Measurements from ENCODE around the gene DDIT3. TPM values are rescaled to one million over a fixed set of nuclear protein-coding genes. Genes with fewer than 3 reads are reported as not detected.
A peak's percentile ranks its signal among the peaks of the same experiment; 100 is the strongest.

The DDIT3 gene
- polyA plus RNA-seq, 1 donor from 2014 or later: 24.0 TPM

DNA sequence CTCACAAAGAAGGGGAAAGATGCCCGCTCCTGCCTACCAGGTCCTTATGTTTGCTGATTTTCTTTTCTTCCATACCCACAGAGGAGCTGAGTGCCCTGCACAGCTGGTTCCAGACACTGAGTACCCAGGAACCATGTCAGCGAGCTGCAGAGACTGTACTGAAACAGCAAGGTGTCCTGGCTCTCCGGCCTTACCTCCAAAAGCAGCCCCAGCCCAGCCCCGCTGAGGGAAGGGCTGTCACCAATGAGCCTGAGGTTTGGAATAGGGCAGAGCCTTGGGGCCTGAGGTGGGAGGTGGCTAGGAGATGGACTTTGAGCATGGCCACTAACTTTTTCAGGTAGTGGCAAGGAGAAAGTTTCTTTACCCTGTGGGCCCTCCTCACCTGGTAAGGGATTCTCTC lies 30.2 kb downstream of the DDIT3 start:
- Histone ChIP-seq H3K9me2 (ENCODE audit: insufficient read depth, low read length) (no peaks in the 10 kb centered on the region), H4K20me1 (ENCODE audit: insufficient read depth) (no peaks in the 10 kb centered on the region), H2AFZ (ENCODE audit: low read depth, low read length) (no peak overlapping the region), H3F3A (ENCODE audit: insufficient read depth, low read length, poor library complexity, severe bottlenecking) (no peaks in the 10 kb centered on the region), H3K27ac (ENCODE audit: low read length) (no peak overlapping the region), H3K9me3 (ENCODE audit: low read length) (no peaks in the 10 kb centered on the region), H3K27me3 (ENCODE audit: insufficient read depth, low read depth, low read length) (no peaks in the 10 kb centered on the region), H3K4me3 (ENCODE audit: low read length) (no peak overlapping the region), H3K79me2 (replicated peaks; ENCODE audit: insufficient read depth, low read length) (peaks cover 15% of the 10 kb centered on the region), H3K36me3 (ENCODE audit: insufficient read depth, low read length) (peaks cover 4% of the 10 kb centered on the region), H3K4me2 (ENCODE audit: low read length) (no peak overlapping the region), H3K9ac (ENCODE audit: low read length) (no peak overlapping the region)
- TF ChIP-seq EP300 (conservative IDR thresholded peaks at IDR 0.05; ENCODE audit: poor library complexity, severe bottlenecking) (no peak), RAD21 (conservative IDR thresholded peaks at IDR 0.05) (no peak), SMC3 (conservative IDR thresholded peaks at IDR 0.05; ENCODE audit: poor library complexity) (no peak), TAF1 (IDR thresholded peaks at IDR 0.05; ENCODE audit: low read depth) (no peak), MXI1 (conservative IDR thresholded peaks at IDR 0.05; ENCODE audit: poor library complexity, severe bottlenecking) (no peak), EZH2 (IDR thresholded peaks at IDR 0.05; ENCODE audit: borderline replicate concordance, insufficient read depth, low read length, poor library complexity, severe bottlenecking) (no peak), POLR2AphosphoS5 (IDR thresholded peaks at IDR 0.05) (no peak)
- TF ChIP-seq, protein P1, sequence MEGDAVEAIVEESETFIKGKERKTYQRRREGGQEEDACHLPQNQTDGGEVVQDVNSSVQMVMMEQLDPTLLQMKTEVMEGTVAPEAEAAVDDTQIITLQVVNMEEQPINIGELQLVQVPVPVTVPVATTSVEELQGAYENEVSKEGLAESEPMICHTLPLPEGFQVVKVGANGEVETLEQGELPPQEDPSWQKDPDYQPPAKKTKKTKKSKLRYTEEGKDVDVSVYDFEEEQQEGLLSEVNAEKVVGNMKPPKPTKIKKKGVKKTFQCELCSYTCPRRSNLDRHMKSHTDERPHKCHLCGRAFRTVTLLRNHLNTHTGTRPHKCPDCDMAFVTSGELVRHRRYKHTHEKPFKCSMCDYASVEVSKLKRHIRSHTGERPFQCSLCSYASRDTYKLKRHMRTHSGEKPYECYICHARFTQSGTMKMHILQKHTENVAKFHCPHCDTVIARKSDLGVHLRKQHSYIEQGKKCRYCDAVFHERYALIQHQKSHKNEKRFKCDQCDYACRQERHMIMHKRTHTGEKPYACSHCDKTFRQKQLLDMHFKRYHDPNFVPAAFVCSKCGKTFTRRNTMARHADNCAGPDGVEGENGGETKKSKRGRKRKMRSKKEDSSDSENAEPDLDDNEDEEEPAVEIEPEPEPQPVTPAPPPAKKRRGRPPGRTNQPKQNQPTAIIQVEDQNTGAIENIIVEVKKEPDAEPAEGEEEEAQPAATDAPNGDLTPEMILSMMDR (IDR thresholded peaks at IDR 0.05; ENCODE audit: poor library complexity, severe bottlenecking): no peak
- TF ChIP-seq, protein P2, sequence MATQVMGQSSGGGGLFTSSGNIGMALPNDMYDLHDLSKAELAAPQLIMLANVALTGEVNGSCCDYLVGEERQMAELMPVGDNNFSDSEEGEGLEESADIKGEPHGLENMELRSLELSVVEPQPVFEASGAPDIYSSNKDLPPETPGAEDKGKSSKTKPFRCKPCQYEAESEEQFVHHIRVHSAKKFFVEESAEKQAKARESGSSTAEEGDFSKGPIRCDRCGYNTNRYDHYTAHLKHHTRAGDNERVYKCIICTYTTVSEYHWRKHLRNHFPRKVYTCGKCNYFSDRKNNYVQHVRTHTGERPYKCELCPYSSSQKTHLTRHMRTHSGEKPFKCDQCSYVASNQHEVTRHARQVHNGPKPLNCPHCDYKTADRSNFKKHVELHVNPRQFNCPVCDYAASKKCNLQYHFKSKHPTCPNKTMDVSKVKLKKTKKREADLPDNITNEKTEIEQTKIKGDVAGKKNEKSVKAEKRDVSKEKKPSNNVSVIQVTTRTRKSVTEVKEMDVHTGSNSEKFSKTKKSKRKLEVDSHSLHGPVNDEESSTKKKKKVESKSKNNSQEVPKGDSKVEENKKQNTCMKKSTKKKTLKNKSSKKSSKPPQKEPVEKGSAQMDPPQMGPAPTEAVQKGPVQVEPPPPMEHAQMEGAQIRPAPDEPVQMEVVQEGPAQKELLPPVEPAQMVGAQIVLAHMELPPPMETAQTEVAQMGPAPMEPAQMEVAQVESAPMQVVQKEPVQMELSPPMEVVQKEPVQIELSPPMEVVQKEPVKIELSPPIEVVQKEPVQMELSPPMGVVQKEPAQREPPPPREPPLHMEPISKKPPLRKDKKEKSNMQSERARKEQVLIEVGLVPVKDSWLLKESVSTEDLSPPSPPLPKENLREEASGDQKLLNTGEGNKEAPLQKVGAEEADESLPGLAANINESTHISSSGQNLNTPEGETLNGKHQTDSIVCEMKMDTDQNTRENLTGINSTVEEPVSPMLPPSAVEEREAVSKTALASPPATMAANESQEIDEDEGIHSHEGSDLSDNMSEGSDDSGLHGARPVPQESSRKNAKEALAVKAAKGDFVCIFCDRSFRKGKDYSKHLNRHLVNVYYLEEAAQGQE (IDR thresholded peaks at IDR 0.05; ENCODE audit: borderline replicate concordance): no peak

DNA sequence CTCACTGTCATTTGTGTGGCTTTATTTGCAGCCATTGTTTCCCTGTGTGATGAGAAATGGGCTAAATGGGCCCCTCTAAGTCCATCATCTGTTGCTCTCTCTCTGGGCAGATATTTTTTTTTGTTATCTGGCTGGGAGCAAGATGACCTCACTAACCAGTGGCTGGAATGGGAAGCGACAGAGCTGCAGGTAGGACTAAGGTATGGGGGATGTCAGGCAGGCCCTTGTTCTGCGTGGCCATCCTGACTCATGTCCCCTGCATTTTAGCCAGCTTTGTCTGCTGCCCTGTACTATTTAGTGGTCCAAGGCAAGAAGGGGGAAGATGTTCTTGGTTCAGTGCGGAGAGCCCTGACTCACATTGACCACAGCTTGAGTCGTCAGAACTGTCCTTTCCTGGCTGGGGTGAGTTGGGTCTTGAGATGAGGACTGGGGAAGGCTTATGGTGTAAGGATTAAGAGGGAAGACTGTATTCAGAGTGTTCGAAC lies 31.1 kb downstream of the DDIT3 start:
- H4K20me1 ChIP-seq (ENCODE audit: insufficient read depth): no peaks in the 10 kb centered on the region
- H3K27ac ChIP-seq (ENCODE audit: low read length): no peak overlapping the region
- H3K27me3 ChIP-seq (ENCODE audit: insufficient read depth, low read depth, low read length): no peaks in the 10 kb centered on the region
- peak overlapping the region; percentile 99 for H3K4me2 ChIP-seq (ENCODE audit: low read length)
- H3K9me3 ChIP-seq (ENCODE audit: low read length): no peaks in the 10 kb centered on the region
- H3F3A ChIP-seq (ENCODE audit: insufficient read depth, low read length, poor library complexity, severe bottlenecking): no peaks in the 10 kb centered on the region
- TF ChIP-seq RAD21 (conservative IDR thresholded peaks at IDR 0.05) (no peak), TAF1 (IDR thresholded peaks at IDR 0.05; ENCODE audit: low read depth) (no peak), POLR2AphosphoS5 (IDR thresholded peaks at IDR 0.05) (no peak), EZH2 (IDR thresholded peaks at IDR 0.05; ENCODE audit: borderline replicate concordance, insufficient read depth, low read length, poor library complexity, severe bottlenecking) (no peak), MXI1 (conservative IDR thresholded peaks at IDR 0.05; ENCODE audit: poor library complexity, severe bottlenecking) (no peak), EP300 (conservative IDR thresholded peaks at IDR 0.05; ENCODE audit: poor library complexity, severe bottlenecking) (no peak), SMC3 (conservative IDR thresholded peaks at IDR 0.05; ENCODE audit: poor library complexity) (no peak)
- TF ChIP-seq, protein P2 (IDR thresholded peaks at IDR 0.05; ENCODE audit: borderline replicate concordance): no peak
- TF ChIP-seq, protein P1 (IDR thresholded peaks at IDR 0.05; ENCODE audit: poor library complexity, severe bottlenecking): no peak
- H3K9ac ChIP-seq (ENCODE audit: low read length): peak overlapping the region; percentile 80
- H3K9me2 ChIP-seq (ENCODE audit: insufficient read depth, low read length): no peaks in the 10 kb centered on the region
- H2AFZ ChIP-seq (ENCODE audit: low read depth, low read length): no peak overlapping the region
- peaks cover 4% of the 10 kb centered on the region for H3K36me3 ChIP-seq (ENCODE audit: insufficient read depth, low read length)
- H3K4me3 ChIP-seq (ENCODE audit: low read length): peak overlapping the region; percentile 85
- H3K79me2 ChIP-seq (replicated peaks; ENCODE audit: insufficient read depth, low read length): peaks cover 15% of the 10 kb centered on the region
